ENCODE data around the gene HIPK2.

HIPK2 gene

GRCh38 chr7:139750459-139751095, 27.2 kb downstream of the HIPK2 start:
- DNase-seq, result no peak

DNA sequence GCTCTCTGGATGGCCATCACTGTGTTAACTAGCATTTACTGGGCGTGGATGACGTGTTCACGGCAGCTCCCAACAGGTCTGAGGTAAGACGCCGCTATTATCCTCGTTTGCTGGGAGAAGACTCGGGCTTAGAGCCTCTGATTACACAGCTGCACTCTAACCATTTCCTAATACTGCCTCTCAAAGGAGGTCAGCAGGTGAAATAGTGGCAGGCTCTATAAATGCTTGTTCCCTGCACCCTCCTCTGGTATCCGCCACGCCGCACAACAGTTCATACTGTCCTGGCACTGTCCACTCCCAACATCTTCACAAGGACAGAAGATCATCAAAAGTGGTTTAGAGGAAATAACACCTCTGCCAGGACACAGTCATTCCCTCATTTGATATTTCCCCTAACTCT, 28.3 kb downstream of the HIPK2 start:
- no peak for DNase-seq

DNA sequence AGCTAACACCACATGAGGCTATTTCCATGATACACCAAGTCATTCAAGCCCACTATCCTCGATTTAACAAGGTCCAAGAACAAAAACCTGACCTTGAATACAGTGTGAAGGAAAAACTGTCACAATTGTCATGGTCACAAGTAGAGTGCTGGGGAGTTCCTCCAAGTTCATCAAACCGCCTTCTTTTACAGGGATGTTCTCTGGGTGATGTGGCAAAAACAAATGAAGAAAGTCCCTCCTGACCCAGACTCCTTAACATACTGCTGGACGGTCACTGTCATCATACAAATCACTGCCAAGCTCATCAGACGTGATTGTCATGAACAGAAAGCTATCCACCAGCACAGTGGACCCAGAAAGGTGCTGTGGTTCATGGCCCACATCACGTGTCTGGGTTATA, 28.9 kb downstream of the HIPK2 start:
- no peak for DNase-seq

DNA sequence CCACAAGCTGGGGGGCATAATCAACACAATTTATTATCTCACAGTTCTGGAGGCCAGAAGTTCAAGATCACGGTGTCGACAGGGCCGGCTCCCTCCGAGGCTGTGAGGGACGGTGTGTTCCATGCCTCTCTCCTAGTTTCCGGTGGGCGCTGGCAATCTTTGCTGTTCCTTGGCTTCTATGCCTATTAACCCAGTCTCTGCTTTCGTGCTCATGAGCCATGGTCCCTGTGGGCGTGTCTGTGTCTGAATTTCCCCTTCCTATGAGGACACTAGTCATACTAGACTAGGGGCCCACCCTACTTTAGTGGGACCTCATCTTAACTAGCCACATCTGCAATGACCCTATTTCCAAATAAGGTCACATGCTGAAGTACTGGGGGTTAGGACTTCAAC, 29.4 kb downstream of the HIPK2 start:
- no peak for DNase-seq

GRCh38 chr7:139747662-139748372, 30.0 kb downstream of the HIPK2 start:
- no peak for DNase-seq

GRCh38 chr7:139746652-139747051, 31.1 kb downstream of the HIPK2 start:
- DNase-seq, result no peak

- DNase-seq, result peak; percentile 58 to 75
Observed at GRCh38 chr7:139745678-139746143, 32.1 kb downstream of the HIPK2 start.

- DNase-seq, result peak in 1 of 2 experiments; percentile 26
Observed at GRCh38 chr7:139744768-139745677, 32.8 kb downstream of the HIPK2 start.

DNA sequence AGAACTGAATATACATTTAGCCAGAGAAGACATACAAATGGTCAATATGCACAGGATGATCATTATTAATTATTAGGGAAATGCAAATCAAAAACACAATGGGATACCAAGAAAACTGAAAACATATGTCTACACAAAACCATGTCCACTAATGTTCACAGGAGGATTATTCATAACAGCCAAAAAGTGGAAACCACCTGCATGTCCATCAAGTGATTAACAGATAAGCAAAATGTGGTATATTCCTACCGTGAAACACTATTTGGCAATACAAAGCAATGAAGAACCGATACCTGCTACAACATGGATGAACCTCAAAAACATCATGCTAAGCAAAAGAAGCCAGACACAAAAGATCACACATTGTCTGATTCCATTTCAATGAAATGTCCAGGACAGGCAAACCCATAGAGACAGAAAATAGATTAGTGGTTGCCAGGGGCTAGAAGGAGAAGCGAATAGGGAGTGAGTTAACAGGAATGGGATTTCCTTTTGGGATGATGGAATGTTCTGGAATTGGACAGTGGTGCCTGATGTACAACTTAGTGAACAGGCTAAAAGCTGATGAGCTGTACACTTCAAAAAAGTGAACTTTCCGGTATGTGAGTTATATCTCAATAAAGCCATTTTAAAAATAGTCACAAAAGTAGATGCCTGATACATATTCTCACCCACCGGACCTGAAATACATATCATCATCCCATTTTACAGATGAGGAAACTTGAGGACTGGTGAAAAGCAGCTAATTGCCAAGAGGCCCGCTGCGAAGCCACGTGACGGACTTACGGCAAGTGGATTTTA, 33.6 kb downstream of the HIPK2 start:
- DNase-seq, result no peak

- DNase-seq, result no peak
Observed at GRCh38 chr7:139743267-139743966, 34.4 kb downstream of the HIPK2 start.

GRCh38 chr7:139741789-139742344, 35.9 kb downstream of the HIPK2 start:
- no peak for DNase-seq

GRCh38 chr7:139741239-139741638, 36.6 kb downstream of the HIPK2 start:
- DNase-seq, result no peak

GRCh38 chr7:139739863-139740597, 37.8 kb downstream of the HIPK2 start:
- no peak for DNase-seq

DNA sequence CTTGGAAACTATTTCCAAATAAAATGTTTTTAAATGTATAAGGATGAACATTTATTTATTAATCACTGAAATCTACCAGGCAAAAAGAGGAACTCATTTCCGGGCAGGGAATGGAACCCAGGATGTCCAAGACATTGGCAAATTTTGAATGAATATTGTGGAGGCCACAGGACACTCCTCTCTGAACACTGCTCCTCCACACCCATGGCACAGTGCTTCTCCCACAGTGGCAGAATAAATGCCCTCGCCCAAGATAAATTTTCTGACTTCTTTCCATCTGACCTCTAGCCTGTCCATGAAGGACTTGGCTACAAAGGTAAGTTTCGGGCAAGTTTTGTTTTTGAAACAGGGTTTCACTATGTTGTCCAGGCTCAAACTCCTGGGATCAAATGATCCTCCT, 39.0 kb downstream of the HIPK2 start:
- DNase-seq, result no peak

DNA sequence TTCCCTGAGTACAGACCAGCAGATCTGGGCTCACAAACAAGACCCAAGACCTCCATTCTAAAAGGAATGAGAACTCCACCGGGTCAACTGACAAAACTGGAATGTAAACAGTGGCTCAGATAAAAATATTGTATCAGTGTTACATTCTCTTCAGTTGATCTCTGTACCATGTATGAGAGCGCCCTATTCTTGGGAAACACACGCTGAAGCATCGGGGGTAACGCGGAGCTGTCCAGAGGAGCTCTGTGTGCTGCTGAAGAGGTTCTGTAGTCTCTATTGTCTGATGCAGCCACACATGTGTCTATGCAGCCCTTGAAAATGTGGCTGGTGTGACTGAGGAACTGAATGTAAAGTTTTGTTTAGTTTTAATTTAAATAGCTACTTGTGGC, 39.7 kb downstream of the HIPK2 start:
- DNase-seq, result no peak

DNA sequence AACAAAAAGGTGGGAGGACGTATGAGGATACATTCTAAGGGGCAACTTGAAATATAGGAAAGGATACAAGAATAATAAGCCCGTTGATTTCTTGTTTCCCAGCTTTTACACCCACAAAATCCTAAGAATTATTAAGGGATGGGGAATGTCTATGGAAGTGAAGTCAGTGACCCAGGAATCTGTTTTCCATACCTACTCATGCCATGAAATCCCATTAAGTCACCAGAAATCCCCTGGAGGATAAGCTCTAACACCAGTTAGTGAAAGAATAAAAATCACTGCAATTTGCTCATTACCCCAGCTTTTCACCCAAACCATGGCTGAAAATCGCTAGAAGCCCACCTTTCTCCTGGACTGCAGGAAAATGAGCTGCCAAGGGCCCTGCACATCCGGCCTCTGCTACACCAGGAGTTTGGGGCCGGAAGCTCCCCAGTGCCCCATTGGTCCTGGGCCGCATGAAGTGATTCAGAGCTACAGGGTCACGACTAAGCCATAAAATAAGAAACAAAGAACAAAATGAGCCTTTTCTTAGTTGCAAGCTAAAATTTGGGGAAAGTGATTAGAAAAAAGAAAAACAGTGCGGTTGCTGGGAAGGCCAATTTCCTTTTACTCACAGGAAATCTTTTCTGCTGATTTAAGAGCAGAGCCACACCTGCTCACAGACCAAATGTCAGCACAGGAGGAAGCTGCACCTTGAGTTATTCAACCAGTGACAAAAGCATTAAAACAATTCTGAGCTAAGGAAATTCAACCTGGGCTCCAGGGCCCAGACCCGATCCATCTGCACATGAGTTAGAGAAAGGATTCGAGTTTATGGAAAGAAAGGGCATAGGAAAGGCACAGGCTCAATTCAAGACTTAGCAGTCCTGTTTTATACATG, 40.3 kb downstream of the HIPK2 start:
- DNase-seq, result no peak

GRCh38 chr7:139735912-139736595, 41.7 kb downstream of the HIPK2 start:
- no peak for DNase-seq

DNA sequence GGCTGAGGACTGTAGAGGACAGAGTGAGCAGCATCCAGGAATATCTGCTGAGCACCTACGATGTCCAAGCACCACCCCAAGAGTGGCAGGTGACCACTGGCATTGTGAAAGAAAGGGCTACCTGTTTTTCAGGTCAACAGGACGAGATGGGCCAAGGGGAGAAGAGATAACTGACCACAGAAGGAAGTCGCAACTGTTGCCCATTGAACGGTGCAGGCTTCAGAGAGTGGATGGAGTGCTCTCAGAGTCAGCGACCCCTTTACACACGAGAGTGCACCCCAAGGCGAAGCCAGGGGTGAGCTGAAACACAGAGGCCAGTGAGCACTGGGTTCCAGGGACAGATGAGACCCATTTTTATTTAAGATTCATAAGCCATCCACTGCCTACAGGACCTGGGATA, 42.3 kb downstream of the HIPK2 start:
- DNase-seq, result no peak

DNA sequence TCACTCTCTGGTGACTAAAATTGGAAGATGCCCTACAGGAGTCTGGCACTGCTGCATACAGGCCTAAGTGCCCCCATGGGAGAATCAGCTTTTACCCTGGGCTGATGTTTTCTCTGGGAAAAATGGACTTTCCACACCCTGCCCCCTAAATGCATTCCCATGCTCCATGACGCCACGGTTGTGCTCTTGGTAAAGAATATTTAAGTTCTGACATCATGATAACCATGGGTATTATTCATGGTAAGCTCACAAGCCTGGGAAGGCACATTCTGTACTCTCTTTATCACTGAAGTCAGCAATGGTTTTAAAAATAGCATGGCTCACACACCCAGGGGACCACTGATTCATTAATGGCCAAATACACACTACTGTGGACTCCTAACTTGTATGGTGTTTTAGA, 43.4 kb downstream of the HIPK2 start:
- no peak for DNase-seq
